Ammon's horn (tissue), 1 donor: ENCODE measurements around the gene RXYLT1.
A peak's percentile ranks its signal among the peaks of the same experiment; 100 is the strongest.
"Not testable (repeated sequence)": the region's sequence is repeated elsewhere in the genome, so short reads cannot be mapped to it uniquely, and the experiment has no call there.

Experiments used
- DNase-seq: peaks from one replicate; pipeline ENCODE4 v3.0.0-alpha.2; 2016; ENCODE audit warnings: low spot score

RXYLT1 gene

GRCh38 chr12:63779498-63780481 lies at the start of gene RXYLT1:
RXYLT1 (plus strand) TSS chr12:63779909; CDS start chr12:63779961, 52 bp downstream.
- peak; percentile 92 for DNase-seq

GRCh38 chr12:63732779-63733178 lies 46.9 kb upstream of the RXYLT1 start:
- DNase-seq: not testable (repeated sequence)

DNA sequence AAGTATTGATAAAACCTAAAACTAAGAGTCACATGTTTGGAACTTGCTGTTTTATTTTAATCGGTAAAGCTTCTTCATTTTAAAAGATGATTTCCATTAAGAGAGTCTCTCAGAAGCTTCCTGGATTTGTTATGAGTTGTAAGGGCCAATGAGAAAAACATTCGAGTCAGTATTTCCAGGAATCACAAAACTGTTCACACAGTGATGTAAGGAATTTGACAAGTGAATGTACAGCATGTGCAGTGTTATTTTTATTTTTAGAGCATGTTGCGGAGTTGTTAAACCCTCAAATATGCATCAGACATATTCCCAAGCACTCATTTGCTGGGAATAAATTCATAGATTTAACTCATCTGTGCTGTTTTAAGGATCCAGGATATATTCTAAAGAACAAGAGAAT lies 46.1 kb upstream of the RXYLT1 start:
- DNase-seq: not testable (repeated sequence)

DNA sequence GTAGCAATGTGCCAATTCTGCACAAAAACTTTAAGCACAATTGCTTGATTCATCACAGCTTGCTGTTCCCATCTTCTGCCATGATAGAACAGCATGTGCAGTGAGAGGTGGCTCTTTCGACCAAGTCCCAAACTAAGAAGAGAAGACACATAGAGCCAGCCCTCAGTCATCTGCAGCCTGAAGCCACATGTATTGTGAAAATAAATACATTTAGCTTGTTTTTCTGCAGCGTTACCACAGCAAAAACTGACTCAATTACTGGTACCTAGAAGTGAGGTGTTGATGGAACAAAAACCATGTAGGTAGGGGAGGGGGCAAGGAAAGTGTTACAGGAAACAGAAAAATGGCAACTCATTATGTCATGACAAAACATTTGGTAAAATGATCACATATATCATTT lies 39.2 kb upstream of the RXYLT1 start:
- not testable (repeated sequence) for DNase-seq

GRCh38 chr12:63741431-63741830 lies 38.3 kb upstream of the RXYLT1 start:
- DNase-seq: not testable (repeated sequence)

DNA sequence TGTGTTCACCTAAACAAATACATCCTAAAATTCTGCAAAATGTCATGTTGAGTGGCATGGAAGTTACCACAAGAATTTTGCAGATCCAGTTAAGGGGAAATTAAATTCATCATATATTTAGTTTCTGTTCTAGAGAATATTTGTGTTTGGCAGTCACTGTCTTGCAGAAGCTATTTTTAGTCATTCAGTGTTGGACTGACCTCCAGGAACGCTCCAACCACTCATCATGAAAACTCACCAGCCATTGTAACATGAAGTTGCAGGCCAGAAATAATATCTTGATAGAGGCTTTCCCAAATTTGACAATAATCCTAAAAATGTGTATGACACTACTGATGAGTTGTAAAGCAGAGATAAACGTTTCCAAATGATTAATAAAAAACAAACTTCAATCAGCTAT lies 35.6 kb upstream of the RXYLT1 start:
- DNase-seq: not testable (repeated sequence)

DNA sequence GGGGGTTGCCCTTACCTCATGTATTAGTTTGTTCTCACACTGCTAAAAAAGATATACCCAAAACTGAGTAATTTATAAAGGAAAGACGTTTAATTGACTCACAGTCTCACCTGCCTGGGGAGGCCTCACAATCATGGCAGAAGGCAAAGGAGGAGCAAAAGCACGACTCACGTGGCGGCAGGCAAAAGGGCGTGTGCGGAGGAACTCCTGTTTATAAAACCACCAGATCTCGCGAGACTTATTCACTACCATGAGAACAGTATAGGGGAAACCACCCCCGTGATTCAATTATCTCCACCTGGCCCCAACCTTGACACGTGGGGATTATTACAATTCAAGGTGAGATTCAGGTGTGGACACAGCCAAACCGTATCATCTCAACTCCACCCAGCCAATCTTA lies 33.2 kb upstream of the RXYLT1 start:
- DNase-seq: not testable (repeated sequence)

DNA sequence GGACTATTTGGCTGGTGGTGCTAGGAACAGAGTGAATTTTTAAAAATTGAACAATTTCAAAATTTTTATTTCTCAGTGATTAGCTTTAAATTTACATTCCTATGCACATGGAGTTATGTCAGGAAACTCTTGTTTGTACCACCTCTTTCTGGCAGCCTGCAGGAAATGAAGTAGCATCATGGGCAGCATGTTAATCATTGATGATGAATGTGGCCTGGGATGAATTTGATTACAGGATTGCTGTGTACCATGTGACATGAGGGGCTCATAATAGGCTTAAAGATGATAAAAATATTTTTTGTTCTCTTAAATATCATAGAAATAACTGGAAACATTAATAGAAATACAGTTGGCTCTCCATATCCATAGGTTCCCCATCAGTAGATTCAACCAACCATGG lies 32.6 kb upstream of the RXYLT1 start:
- DNase-seq: not testable (repeated sequence)

DNA sequence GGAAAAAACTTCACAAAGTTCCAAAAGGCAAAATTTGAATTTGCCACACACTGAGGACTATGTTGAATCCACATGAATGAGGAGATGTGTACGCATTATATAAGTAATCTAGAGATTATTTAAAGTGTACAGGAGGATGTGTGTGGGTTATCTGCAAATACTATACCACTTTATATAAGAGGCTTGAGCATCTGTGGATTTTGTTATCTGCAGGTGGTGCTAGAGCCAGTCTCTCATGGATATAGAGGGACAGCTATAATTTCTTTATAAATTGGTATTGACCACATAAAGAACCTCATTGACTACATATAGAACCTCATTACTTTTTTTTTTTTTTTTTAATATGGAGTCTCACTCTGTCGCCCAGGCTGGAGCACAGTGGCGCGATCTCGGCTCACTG lies 32.2 kb upstream of the RXYLT1 start:
- DNase-seq: no peak

DNA sequence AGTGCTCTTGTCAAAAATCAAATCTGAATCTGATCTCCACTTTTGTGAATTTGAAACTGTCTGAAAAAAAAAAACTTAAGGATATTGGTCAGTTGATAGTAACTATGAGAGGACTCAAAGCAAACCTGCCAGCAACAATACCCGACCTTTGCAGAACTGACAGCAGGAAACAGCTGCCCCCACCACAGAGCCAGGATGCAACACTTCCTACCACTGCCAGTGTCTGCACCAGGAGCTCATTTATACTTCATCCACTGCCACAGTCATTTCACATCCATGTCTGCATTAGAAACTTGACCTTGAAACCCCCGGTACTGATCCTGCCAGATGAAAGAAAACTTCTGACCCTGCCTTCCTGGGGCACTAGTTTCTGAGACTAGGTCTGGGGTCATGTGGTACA lies 27.4 kb upstream of the RXYLT1 start:
- DNase-seq: no peak

DNA sequence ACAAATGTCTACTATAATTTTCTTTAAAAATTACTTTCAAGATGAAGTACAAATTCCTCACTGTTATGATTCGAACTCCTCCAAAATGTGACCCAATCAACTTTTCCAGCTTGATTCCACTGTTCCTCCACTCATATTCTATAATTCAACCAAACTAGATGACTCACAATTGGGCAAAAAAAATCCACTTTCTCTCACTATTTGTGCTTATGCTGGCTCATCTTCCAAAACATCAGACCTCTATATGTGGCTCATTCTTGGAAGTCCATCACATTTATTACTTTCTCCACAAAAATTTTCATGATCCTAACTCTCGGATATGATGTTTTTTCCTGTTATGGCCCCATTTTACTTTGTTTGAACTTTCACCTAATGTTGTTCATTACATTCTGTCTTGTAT lies 26.9 kb upstream of the RXYLT1 start:
- no peak for DNase-seq

DNA sequence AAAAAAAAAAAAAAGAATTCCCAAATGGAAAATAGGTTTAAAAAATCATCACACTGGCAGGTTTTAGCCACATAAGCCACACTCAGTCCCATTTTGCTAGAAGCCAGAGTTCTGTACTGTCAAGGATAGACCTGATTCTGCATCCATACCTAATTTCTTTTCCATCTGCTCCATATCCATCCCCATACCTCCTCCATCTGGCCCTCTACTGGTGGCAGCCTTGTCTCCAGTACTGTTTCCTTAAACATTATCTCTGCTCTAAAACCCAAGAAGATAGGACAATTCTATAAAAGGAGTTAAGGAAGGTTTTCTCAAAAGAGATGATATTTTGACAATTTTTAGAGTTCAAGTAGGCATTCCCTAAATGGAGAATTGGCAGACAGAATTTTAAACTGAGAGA lies 26.0 kb upstream of the RXYLT1 start:
- DNase-seq: no peak

- no peak for DNase-seq
Observed at GRCh38 chr12:63764481-63764880, 15.2 kb upstream of the RXYLT1 start.

GRCh38 chr12:63766498-63766897 lies 13.2 kb upstream of the RXYLT1 start:
- no peak for DNase-seq

DNA sequence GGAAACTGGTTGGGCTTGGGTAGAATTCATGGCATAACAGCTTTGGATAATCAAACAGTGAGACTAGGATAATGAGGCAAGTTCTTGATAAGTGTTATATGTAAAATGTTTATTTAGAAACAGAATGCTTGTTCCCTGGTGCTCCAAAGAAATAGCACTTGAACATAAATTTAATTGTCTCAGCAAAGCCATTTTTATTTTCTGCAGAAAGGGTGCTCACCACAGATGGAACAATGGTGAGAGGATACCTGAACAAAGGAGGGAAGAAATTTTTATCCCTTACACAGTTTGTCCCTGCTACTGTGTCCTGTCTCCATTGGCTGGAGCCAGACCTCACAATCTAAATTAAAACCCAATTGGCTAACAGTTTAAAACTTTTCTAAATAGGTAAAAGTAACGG lies 9.3 kb upstream of the RXYLT1 start:
- no peak for DNase-seq

GRCh38 chr12:63777340-63777739 lies 2.4 kb upstream of the RXYLT1 start:
- DNase-seq: no peak

DNA sequence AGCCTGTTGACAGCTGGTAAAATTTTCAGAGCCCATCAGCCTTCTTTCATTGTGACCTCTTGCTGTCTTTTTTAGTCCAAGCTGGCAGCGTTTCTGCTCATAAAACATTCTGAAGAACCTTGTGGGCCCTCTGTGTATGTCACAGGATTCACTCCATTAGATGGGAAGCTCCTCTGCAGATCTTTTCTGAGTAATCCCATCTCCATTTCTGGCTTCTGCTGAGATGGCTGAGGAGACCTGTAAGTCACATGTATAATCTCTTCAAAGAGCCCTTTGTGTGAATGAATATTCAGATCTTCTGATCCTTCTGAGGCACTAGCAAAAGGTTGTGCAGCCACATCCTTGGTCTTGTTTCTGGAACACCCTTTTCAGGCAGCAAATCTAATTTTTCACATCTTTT lies 2.8 kb downstream of the RXYLT1 start:
- DNase-seq: no peak

DNA sequence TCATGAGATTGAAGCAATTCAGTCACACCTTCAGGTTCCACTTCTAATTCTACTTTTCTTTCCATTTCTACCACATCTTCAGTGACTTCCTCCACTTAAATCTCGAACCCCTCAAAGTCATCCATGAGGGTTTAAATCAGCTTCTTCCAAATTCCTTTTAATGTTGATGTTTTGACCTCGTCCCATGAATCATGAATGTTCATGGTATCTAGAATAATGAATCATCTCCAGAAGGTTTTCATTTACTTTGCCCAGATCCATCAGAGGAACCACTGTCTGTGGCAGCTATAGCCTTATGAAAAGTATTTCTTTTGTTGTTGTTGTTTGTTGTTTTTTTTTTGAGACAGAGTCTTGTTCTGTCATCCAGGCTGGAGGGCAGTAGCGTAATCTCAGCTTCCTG lies 7.6 kb downstream of the RXYLT1 start:
- no peak for DNase-seq

GRCh38 chr12:63790608-63790945 lies 10.9 kb downstream of the RXYLT1 start:
- no peak for DNase-seq

- DNase-seq: no peak
Observed at GRCh38 chr12:63792338-63792737, 12.6 kb downstream of the RXYLT1 start.

- DNase-seq: no peak
Observed at GRCh38 chr12:63795032-63795687, 15.5 kb downstream of the RXYLT1 start.

- no peak for DNase-seq
Observed at GRCh38 chr12:63795944-63796343, 16.2 kb downstream of the RXYLT1 start.

DNA sequence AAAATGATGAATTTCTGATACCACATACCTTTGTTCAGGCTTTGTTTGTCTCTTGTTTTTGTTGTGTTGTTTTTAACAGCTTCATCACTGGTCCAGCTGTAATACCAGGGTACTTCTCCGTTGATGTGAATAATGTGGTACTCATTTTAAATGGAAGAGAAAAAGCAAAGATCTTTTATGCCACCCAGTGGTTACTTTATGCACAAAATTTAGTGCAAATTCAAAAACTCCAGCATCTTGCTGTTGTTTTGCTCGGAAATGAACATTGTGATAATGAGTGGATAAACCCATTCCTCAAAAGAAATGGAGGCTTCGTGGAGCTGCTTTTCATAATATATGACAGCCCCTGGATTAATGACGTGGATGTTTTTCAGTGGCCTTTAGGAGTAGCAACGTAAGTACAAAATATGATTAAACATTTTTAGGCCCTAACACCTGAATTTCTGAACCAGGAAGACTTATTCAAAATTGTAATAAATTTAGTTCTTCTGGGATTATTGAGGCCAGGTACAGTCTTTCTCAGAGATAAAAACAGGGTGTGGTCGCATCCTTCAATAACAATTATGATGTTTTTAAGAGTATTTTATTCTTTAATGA lies 22.4 kb downstream of the RXYLT1 start:
- peak; percentile 32 for DNase-seq
